ENCODE results near the gene STEAP4. TPM values are rescaled to one million over a fixed set of nuclear protein-coding genes. Genes with fewer than 3 reads are reported as not detected.

Gene STEAP4
- total RNA-seq, 4 donors from 2014 or later: 8.6 to 55.6 (median 22.0) TPM

GRCh38 chr7:88344956-88345832, 38.5 kb upstream of the STEAP4 start:
- intact Hi-C loops (cut with DNase I; ENCODE audit: low total_unique reads): no loop called here

GRCh38 chr7:88344271-88344670, 37.6 kb upstream of the STEAP4 start:
- intact Hi-C loops (cut with DNase I; ENCODE audit: low total_unique reads): no loop called here
- TF ChIP-seq POLR2A (IDR thresholded peaks at IDR 0.05): no peak
- TF ChIP-seq, protein P1, sequence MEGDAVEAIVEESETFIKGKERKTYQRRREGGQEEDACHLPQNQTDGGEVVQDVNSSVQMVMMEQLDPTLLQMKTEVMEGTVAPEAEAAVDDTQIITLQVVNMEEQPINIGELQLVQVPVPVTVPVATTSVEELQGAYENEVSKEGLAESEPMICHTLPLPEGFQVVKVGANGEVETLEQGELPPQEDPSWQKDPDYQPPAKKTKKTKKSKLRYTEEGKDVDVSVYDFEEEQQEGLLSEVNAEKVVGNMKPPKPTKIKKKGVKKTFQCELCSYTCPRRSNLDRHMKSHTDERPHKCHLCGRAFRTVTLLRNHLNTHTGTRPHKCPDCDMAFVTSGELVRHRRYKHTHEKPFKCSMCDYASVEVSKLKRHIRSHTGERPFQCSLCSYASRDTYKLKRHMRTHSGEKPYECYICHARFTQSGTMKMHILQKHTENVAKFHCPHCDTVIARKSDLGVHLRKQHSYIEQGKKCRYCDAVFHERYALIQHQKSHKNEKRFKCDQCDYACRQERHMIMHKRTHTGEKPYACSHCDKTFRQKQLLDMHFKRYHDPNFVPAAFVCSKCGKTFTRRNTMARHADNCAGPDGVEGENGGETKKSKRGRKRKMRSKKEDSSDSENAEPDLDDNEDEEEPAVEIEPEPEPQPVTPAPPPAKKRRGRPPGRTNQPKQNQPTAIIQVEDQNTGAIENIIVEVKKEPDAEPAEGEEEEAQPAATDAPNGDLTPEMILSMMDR (IDR thresholded peaks at IDR 0.05): no peak
- no peak overlapping the region for H3K4me3 ChIP-seq (ENCODE audit: low read depth, poor library complexity, severe bottlenecking)
- 86 to 89% methylated on average over 8 of the region's 8 CpGs for WGBS, 2 donors
- no peak for DNase-seq (ENCODE audit: low spot score in 2 of 2)

More at GRCh38 chr7:88344956-88345832, 38.5 kb upstream of the STEAP4 start:
- no peak for DNase-seq (ENCODE audit: low spot score in 2 of 2)
- no peak overlapping the region for H3K4me3 ChIP-seq (ENCODE audit: low read depth, poor library complexity, severe bottlenecking)
- WGBS, 2 donors: 25 to 28% methylated on average over 15 of the region's 15 CpGs
- TF ChIP-seq, protein P1 (IDR thresholded peaks at IDR 0.05): no peak
- TF ChIP-seq POLR2A (IDR thresholded peaks at IDR 0.05): no peak

GRCh38 chr7:88339195-88339922, 32.7 kb upstream of the STEAP4 start:
- DNase-seq (ENCODE audit: low spot score in 2 of 2): no peak
- WGBS, 2 donors: 39 to 47% methylated on average over 2 of the region's 2 CpGs
- H3K4me3 ChIP-seq (ENCODE audit: low read depth, poor library complexity, severe bottlenecking): no peak overlapping the region
- TF ChIP-seq, protein P1 (IDR thresholded peaks at IDR 0.05): no peak
- no peak for TF ChIP-seq POLR2A (IDR thresholded peaks at IDR 0.05)
- intact Hi-C loops (cut with DNase I; ENCODE audit: low total_unique reads): no loop called here

- 90 to 96% methylated on average over 6 of the region's 6 CpGs for WGBS, 2 donors
- H3K4me3 ChIP-seq (ENCODE audit: low read depth, poor library complexity, severe bottlenecking): no peak overlapping the region
- TF ChIP-seq POLR2A (IDR thresholded peaks at IDR 0.05): no peak
- TF ChIP-seq, protein P1 (IDR thresholded peaks at IDR 0.05): no peak
- intact Hi-C loops (cut with DNase I; ENCODE audit: low total_unique reads): no loop called here
- no peak for DNase-seq (ENCODE audit: low spot score in 2 of 2)
Observed at GRCh38 chr7:88338503-88338902, 31.8 kb upstream of the STEAP4 start.

DNA sequence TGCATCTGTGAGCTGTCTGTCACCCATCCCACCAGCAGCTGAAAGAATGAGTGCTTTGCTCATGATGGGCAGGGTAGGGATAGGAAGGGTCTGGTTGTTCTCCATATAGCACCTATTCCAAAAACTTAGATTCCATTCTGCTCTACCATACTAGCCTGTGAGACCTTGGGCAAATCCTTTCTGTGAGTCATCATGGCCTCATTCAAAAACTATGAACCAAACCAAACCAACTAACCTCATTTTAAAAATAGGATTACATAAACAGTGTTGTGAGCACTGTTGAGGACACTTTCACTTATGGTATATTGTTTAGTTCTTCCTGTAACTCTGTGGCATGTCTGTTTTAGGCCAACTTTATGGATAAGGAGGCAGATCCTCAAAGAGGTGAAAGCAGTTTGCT, 30.9 kb upstream of the STEAP4 start:
- no peak for DNase-seq (ENCODE audit: low spot score in 2 of 2)
- TF ChIP-seq, protein P1 (IDR thresholded peaks at IDR 0.05): no peak
- no peak for TF ChIP-seq POLR2A (IDR thresholded peaks at IDR 0.05)
- no peak overlapping the region for H3K4me3 ChIP-seq (ENCODE audit: low read depth, poor library complexity, severe bottlenecking)
- intact Hi-C loops (cut with DNase I; ENCODE audit: low total_unique reads): no loop called here

All from lower leg skin (tissue), 4 donors.